GM11168 (cell line): Measurements from ENCODE around the gene ACSS2.

Experiments
- in situ Hi-C: fragments of 300-500 bp; cut with MboI; formaldehyde crosslinking; loops from one replicate; pipeline ENCODE4 v1.12.0; 2022; ENCODE audit warnings: low sequenced_read_pairs; ENCODE audit not compliant: unreplicated experiment

ACSS2 gene

DNA sequence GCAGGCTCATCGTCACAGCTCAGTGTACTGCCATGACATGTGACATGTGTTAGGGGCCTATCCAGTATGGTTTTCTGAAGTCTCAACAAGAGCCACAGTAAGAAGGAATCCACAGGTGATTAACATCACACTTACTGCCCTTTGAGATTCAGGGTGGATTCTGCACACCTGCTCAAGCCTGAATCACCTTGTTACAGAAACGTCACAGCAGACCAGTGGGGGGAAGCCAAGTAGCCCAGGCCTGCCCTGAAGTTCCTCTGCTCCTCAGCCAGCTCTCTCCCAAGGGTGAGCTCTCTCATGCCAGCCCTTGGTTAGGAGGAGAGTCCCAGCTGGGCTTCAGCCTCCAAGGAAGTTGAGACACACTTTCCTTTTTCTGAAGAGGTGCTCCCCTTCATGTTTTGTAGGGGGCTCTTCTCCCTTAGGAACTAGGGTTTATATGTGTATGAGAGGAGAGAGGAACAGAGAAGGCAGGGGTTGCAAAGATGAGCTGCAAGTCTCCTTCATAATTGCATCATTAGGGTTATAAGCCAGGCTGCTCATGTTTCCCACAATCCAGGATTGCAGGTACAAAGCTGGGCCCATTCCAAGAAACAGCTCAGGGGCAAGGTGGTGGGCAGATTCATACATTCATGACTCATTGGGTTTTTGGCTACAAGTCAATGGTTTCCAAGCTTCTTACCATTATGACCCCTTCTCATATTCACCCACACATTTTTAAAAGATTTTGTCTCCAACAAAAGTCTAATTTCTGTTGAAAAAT is 67.6 kb downstream of the ACSS2 start:
- in situ Hi-C loops, result no loop called here

DNA sequence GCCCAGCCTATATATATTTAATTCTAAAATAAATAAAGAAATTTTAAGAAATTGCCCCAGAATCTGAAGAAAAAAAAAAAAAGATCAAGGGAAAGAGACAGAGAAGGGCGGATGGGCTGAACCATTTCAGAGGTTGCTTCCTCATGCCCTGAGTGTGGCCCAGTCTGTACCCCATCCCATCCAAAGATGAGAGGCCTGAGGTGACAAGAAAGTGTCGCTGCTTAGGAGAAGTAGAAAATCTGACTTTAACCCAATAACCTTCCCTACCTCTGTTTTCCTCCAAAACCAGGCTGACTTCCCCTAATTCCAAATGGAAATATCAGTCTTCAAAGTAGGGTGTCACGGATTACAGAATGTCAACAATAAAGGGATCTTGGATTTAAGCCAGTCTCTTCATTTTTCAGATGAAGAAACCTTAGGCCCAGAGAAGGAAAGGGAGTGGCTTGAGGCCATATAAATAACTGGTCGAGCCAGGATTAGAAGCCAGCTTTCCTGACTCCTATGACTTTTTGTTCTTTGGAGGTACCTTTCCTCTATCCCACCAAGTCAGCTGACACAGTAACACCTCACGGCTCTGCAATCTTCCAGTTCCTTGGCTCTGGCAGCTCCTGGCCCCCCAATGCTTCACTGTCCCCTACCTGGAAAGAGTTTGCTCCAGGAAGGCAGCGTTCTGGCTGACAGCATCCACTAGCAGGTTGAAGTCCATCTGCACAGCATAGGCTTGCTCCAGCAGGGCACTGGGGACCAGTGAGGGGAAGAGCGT is 69.1 kb downstream of the ACSS2 start:
- in situ Hi-C loops, result no loop called here

DNA sequence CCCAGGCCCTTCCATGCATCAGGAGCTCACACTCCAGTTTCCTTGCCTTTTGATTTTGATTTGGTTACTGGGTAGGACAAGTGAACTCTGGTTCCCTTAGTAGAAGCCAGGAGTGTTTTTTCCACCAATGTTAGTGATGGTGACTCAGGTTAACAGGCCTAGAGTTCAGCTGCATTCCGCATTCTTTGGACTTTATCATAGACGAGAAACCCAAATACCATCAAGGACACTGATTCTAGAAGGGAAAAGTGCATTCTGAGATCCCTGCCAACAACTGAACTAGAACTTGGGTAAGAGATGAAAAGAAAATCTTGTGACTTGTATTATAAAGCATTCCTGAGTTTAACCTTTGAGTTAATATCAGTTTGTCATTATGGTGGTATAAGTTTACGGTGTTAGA is 70.2 kb downstream of the ACSS2 start:
- in situ Hi-C loops, result no loop called here

DNA sequence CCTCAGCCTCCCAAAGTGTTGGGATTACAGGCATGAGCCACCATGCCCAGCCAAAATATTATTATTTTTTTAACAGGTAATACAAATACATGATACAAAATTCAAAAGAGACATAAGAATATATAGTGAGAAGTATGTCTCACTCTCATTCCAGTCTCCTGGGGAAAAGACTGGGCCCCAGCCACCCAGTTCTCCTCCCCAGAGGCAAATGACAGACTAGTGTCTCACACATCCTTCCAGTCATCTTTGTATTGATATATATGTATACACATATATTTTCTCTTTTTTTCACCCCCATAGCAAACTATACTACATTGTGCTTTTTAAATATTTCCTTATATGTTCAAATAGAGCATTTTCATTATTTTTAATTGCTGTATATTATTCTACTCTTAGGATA is 70.9 kb downstream of the ACSS2 start:
- in situ Hi-C loops, result no loop called here

DNA sequence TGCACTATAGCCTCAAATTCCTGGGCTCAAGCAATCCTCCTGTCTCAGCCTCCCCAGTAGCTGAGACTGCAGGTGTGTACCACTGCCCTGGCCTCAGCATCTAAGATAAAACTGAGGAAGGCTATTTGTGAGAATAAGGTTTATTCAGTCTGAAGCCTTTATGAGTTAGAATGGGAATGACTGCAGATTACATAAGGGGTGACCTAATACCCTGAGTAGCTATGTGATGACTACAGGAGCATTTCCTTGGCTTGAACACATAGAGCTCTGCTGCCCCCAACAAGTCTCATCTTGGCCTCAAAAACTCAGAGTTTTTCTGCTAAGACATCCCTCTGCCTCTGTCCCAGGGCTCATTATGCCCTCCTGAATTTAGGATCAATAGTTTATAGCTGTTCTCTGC is 71.6 kb downstream of the ACSS2 start:
- in situ Hi-C loops, result no loop called here

DNA sequence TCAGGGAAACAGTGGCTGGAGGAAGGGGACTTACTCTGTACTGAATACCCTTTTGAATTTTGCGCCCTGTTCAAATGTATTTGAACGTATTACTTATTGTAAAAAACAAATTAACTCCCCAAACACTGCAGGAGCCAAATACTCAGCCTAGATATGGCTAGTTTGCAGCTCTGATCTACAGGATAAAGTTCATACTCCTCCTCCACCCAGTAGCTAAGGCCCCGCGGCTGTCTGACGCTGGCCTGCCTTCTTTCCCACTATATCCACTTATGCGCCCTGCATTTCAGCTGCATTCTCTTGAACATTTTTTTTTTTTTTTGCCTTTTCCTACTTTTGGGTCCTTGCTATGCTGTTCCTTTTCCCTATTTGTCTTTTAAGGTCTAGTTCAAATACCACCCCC is 72.7 kb downstream of the ACSS2 start:
- in situ Hi-C loops, result no loop called here

DNA sequence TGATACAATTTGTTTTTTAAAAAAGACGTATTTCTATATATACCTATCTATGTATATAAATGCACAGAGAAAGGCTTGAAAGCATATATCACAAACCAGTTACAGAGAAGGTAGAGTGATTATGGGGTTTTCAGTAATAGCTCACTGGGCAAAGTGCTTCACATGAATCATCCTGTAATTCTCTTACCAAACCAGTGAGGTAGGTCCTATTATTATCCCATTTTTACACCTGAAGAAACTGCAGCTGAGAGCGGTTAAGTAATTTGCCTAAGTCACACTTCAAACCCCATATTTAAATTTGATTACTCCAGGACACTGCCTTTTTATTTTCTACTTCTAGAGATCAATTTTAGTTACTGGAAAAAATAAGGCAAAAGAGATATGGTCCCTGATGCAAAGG is 74.8 kb downstream of the ACSS2 start:
- in situ Hi-C loops, result no loop called here

DNA sequence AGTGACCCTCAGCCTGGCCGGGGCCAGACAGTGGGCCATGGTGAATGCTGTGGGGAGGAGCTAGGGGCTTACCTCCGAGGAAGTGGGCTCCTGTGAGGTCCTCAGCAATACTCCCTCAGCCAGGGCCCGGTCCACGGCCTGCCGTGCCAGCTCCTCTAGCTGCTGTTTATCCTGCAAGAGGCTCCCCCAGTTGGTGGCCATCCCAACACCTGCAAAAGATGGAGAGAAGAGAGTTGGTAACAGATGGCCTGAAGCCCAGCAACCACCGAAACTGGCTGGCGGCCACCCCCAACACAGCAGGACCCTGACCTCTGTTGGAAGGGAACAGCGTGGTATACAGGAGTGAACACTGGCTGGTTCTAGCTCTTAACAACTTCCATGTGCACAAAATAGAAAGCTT is 75.2 kb downstream of the ACSS2 start:
- in situ Hi-C loops, result no loop called here

DNA sequence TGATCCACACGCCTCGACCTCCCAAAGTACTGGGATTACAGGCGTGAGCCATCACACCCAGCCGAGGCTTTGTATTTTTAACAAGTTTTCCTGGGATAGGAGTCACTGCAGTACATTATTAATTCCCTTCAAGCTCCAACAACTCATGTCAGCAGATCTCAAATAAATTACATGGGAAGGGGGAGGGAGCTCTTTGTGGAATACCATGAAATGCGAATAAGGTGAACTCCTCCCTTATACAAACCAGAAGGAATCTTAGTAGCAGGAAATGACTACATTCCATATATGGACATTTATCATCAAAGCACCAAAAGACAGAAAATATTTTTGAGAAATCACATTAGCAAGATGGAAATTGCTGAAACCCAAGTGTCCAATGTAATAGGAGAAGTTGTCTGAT is 76.3 kb downstream of the ACSS2 start:
- in situ Hi-C loops, result no loop called here

DNA sequence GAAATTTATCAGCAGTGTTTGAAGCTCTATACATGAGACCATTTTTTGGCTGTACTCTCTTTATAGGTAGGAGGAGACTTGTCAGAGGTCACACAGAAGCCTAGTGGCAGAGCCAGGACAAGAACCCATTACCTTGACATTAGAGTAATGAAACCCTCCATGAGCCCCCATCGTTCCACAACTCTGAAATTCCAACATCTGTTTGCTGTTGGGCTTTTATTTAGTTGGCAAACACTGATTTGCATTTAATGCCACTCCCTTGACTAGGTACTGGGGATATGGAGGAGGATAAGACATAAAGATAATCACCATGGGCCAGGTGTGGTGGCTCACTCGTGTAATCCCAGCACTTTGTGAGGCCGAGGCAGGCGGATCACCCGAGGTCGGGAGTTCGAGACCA is 77.5 kb downstream of the ACSS2 start:
- in situ Hi-C loops, result no loop called here

DNA sequence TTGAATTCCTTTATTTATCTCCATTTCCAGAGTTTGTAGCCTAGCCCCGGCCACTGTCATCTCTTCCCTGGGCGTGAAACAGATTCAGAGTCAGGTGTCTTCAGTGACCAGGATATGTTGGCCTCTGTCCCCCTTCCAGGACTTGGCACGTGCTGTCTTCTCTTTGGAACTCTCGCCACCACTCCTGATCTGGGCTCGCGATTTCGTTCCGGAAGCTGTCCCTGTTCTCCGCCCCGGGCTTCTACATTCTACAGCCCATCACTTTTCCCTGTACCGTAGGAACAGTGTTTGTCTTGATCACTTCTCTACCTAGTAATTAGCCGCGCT is 78.5 kb downstream of the ACSS2 start:
- in situ Hi-C loops, result no loop called here

DNA sequence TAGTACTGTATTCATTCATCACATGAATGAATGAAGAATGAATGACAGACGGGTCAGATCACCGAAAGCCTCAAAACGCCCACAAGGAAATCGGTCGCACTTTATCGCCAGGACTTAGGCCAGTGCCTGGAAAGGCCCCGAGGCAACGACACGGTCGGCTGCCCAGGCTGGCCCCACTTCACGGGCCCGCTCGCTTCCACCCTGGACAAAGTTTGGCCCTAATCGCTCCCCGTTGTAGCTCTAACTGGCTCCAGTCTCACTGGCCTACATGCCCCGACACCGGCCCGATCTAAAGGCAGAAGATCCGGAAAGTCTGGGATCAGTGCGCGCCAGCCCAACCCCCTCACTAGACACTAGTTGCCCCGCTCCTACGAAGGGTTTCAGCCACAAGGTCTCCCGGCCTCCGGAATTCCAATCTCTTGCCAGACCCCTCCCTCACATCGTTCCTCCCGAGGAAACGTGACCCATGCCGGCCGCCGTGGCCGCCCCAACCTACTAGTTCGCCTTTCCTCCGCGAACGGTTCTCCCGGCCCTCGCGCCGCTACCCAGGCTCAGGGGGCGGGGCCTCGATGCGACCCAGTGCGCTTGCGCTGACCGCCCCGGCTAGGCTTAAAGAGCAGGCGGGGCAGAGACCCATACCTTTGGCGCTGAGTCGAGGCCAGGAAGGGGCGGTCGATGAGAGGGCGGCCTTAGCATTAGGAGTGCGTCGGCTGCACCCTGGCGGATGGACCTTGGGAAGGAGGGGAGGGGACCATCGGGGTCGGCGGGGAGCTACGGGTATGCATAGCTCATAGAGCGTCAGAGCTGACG is 79.0 kb downstream of the ACSS2 start, which contains the start of the genes GSS and MYH7B:
Gene GSS (minus strand): TSS at position 576 of the 810 bp plus-strand sequence. CDS start 3,954 bp downstream, outside the sequence.
Gene MYH7B (plus strand): TSS at position 638 of the 810 bp plus-strand sequence. CDS start 22,138 bp downstream, outside the sequence.
- in situ Hi-C loops, result no loop called here

DNA sequence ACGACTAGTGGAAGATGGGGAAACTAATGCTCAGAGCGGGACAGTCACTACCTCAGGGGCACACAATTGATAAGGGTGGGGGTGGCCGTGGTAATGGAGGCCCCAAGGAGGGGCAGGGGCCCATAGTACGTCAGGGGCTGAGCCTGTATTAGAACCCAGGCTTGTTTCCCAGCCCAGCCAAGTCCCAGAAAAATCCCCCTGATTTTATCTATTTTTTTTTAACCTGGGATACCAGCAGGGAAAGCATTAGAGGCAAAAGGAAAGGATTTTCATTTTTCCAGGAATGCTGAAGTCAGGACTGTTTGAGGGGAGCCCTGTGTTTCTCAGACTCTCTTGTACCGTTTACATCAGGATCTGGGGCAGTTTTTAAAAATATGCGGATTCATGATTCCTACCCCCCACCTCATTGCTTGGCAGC is 79.6 kb downstream of the ACSS2 start:
- in situ Hi-C loops, result no loop called here

DNA sequence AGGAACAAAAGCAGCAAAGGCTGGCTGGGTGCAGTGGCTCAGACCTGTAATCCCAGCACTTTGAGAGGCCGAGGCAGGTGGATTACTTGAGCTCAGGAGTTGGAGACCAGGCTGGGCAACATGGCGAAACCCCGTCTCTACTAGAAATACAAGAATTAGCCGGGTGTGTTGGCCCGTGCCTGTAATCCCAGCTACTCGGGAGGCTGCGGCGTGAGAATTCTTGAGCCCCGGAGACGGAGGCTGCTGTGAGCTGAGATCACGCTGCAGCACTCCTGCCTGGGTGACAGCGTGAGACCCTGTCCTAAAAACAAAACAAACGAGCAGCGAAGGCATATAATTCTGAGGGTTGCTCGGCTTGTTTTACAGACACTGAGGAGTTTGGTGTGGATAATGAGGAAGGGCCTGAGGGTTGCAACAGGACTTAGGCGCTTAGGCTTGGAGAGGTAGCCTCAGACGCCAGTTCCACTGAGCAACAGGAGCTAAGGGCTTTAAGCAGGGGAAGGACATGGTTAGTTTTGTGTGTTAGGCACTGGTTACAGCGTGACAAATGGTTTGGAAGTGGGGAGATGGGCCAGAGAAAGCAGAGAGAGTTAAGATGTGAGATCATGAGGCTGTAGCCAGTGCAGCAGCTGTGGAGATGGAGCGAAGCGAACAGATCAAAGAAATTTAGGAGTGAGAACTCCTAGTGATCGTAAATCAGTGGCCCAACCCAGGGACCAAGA is 80.5 kb downstream of the ACSS2 start:
- in situ Hi-C loops, result no loop called here

DNA sequence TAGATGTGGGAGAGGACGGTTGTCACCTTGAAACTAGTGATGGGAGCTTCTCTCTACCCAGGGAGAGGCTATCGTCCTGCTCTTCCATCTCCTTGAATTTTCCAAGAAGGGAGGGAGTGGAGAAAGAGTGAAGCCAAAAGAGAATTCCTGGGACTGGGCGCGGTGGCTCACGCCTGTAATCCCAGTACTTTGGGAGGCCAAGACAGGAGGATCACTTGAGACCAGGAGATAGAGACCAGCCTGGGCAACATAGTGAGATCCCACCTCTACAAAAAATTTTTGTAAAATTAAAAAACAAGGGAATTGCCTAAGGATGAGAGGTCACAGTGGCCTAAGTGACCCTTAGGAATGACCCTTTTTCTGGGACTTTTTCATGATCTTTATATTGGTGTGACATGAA is 88.1 kb downstream of the ACSS2 start:
- in situ Hi-C loops, result loop anchor here (5.0 kb wide), 1 partner anchor 92 kb away; the partner anchor contains the start of gene GGT7

DNA sequence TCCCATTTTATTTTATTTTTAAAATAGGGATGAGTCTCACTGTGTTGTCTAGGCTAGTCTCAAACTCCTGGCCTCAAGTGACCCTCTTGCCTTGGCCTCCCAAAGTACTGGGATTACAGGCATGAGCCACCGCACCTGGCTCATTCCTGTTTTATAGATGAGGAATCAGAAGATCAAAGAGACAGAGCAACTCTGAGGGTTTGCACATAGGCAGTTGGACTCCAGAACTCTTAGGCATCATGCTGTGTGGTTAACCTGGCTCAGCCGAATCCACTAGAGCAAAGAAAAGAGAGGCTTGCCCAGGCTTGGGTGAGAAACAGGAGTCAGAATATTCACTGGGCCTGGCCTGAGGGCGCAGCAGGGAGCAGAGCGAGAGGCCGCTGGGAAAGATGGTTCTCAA is 88.6 kb downstream of the ACSS2 start:
- in situ Hi-C loops, result no loop called here

DNA sequence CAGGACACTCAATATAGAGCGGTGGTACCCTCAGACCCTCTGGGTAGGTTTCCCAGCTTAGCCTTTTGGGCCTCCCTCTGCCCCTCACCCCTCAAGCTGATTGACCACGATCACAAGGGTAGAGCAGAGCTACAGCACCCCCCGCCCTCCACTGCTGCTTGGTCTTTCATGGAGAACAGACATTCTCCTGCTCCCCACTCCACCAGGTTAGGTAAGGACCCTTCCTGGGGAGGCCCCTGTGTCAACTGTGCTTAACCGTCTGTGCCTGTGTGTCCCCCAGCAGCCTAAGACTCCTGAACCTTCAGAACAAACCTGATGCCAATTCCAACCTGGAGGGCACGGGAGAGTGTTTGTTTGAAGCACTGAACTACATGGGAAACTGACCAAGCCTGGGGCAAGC is 91.0 kb downstream of the ACSS2 start:
- in situ Hi-C loops, result no loop called here

DNA sequence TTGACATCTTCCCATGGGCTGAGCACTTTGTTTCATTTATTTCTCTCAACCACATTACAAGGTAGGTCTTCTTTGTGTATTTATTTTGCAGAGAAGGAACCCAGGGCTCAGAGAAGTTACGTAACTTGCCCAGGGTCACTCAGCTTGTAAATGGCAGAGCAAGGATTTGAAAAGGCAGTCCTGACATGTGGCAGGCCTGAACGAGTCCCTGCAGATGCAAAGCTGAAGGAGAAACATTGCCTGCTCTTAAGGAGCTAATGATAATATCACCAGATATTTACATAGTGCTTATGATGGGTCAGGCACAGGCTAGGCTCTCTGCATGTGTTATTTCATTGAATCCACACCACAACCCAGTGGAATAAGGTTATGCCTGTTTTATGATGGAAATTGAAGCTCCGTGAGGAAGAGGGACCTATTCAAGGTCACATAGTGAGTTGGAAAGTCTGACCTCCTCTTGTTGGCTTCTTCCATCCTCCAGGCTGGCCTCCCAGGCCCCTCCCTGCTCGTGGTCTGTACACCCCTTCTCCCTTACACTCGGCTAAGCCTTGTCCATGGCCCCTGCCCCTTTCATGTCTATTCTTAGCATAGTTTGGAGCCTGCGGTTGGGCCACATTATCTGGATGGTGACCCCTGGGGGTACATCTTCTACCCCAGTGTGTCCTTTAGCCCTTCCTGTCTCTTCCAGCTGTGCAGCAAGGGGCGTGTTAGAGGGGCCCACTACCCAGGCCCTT is 91.8 kb downstream of the ACSS2 start:
- in situ Hi-C loops, result no loop called here

DNA sequence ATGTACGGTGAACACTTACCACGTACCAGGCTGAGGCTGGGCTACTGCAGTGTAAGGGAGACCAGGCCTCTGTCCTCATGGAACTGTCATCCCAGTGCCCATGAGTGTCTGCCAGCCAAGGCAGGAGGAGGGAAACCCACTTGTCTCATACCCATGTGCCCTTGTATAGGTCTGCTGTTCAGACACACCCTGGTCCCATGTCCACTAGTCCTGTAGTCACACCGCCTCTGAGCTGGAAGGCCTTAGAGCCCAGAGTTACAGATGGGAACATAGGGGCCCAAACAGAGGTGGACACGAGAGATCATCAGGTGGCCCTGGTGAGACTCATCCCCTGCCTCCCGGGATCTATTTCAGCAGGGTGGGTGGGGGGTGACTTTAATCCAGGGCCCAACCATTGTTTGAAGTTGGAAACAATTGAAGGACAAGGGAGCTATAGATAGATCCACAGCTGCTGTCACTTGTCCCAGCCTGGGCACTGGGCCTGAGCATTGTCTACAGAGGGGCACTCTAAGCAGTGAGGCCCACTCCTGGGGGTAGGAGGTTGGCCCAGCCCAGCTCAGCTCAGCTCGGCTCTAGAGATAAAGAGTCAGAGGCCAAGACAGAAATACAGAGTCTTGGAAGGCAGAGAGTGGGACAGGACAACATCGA is 93.9 kb downstream of the ACSS2 start:
- in situ Hi-C loops, result loop anchor here (10.0 kb wide), 1 partner anchor 136 kb away; no protein-coding TSS in a partner anchor
